NCI-H82 treated with DMSO at 0.1 percent for 48 hours (cell line): ENCODE measurements around the gene KLF9.
A peak's percentile ranks its signal among the peaks of the same experiment; 100 is the strongest.

ENCODE experiments used
- DNase-seq: peaks from one replicate; lab custom pipeline; 2025; ENCODE audit not compliant: unreplicated experiment; lab: John Stamatoyannopoulos, UW

The KLF9 gene

GRCh38 chr9:70413799-70414775 is at the start of gene KLF9:
TSS of gene KLF9 (minus strand) at chr9:70414657. CDS start at chr9:70413363, 1,294 bp downstream.
- peak; percentile 81 for DNase-seq

GRCh38 chr9:70463877-70464276 is 49.4 kb upstream of the KLF9 start:
- no peak for DNase-seq

- no peak for DNase-seq
Measured at GRCh38 chr9:70462300-70462699, 47.8 kb upstream of the KLF9 start.

- DNase-seq: no peak
Measured at GRCh38 chr9:70457235-70457634, 42.8 kb upstream of the KLF9 start.

GRCh38 chr9:70455993-70456704 is 41.7 kb upstream of the KLF9 start:
- DNase-seq: no peak

GRCh38 chr9:70452365-70452764 is 37.9 kb upstream of the KLF9 start:
- DNase-seq: no peak

GRCh38 chr9:70451765-70452164 is 37.3 kb upstream of the KLF9 start:
- no peak for DNase-seq

- DNase-seq: no peak
Measured at GRCh38 chr9:70450738-70451137, 36.3 kb upstream of the KLF9 start.

GRCh38 chr9:70449461-70449860 is 35.0 kb upstream of the KLF9 start:
- no peak for DNase-seq

GRCh38 chr9:70448919-70449318 is 34.5 kb upstream of the KLF9 start:
- DNase-seq: no peak

- DNase-seq: no peak
Measured at GRCh38 chr9:70444904-70445303, 30.4 kb upstream of the KLF9 start.

- no peak for DNase-seq
Measured at GRCh38 chr9:70442328-70442848, 27.9 kb upstream of the KLF9 start.

- no peak for DNase-seq
Measured at GRCh38 chr9:70441622-70442021, 27.2 kb upstream of the KLF9 start.

GRCh38 chr9:70439991-70440706 is 25.7 kb upstream of the KLF9 start:
- no peak for DNase-seq

GRCh38 chr9:70438341-70438928 is 24.0 kb upstream of the KLF9 start:
- DNase-seq: peak; percentile 19

GRCh38 chr9:70435948-70436347 is 21.5 kb upstream of the KLF9 start:
- DNase-seq: no peak

GRCh38 chr9:70429899-70430298 is 15.4 kb upstream of the KLF9 start:
- DNase-seq: no peak

- DNase-seq: no peak
Measured at GRCh38 chr9:70428781-70429180, 14.3 kb upstream of the KLF9 start.

- no peak for DNase-seq
Measured at GRCh38 chr9:70427161-70427945, 12.9 kb upstream of the KLF9 start.

GRCh38 chr9:70425192-70425591 is 10.7 kb upstream of the KLF9 start:
- DNase-seq: no peak
